ENCODE results near the gene BTNL3. TPM values are rescaled to one million over a fixed set of nuclear protein-coding genes. Genes with fewer than 3 reads are reported as not detected.

The BTNL3 gene
- total and polyA plus RNA-seq, 10 of the 15 experiments (the other 5 are each of a cell fraction or from before 2014, with no cell fraction given), result 0.39 TPM; not detected in 9

DNA sequence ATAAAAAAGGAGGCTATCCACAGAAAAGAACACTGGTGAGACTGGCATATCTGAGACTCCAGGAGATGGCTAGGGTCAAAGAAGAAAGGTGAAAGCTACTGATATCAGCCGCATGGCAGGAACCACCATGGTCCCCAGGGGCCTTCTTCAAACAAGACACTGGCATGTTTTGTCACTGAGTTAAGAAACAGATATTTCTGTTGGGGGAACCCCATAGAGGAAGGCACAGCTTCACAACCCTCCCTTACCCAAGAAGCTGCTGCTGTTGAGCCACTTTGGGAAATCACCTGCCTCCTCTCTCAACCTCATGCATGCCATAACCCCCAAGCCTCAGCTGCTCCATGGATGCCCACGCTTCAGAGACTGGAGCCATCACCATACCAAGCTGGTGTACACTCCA lies 13.3 kb upstream of the BTNL3 start (continued):
- no peak for TF ChIP-seq ZNF384 (IDR thresholded peaks at IDR 0.05; ENCODE audit: borderline replicate concordance, low read depth, low read length)

DNA sequence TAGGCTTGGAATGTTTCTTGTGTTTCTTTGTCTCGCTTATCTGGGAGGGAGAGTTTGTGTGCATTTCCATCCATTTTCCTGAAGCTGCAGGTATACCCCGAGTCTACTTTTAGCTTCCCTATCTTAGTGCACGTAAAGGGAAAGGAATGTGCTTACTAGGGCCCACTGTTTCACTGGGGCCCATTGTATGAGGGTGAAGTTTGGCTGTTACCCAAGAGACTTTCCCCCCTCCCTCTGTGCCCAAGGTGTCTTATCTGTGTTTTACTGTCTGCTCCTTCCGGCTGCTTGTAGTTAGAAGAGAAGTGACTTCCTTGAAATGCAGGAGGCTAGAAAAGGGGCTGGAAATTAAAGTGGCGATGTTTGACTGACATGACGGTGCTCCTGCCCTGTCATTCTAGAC lies 12.1 kb upstream of the BTNL3 start:
- no peaks in the 10 kb centered on the region; the same call in 1 of the 3 replicates for H3K9me3 ChIP-seq (replicated peaks; ENCODE audit: control insufficient read depth, insufficient read depth, low read length)
- RAD21 ChIA-PET (ENCODE audit: unreplicated experiment), result interaction anchor here (0.9 to 2.9 kb wide), 5 partner anchors 18 to 174 kb away, joined by 4 to 16 read pairs (median 12); no protein-coding TSS in a partner anchor
- H3K4me2 ChIP-seq (ENCODE audit: control insufficient read depth, insufficient read depth), result no peak overlapping the region
- TF ChIP-seq, protein P1, sequence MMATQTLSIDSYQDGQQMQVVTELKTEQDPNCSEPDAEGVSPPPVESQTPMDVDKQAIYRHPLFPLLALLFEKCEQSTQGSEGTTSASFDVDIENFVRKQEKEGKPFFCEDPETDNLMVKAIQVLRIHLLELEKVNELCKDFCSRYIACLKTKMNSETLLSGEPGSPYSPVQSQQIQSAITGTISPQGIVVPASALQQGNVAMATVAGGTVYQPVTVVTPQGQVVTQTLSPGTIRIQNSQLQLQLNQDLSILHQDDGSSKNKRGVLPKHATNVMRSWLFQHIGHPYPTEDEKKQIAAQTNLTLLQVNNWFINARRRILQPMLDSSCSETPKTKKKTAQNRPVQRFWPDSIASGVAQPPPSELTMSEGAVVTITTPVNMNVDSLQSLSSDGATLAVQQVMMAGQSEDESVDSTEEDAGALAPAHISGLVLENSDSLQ (IDR thresholded peaks at IDR 0.05), result peak; percentile 27; the same call in 1 of the 2 replicates
- TF ChIP-seq BHLHE40 (IDR thresholded peaks at IDR 0.05; ENCODE audit: borderline replicate concordance in 1 of 2, low read depth in 2 of 2, low read length in 1 of 2) (no peak), KDM1A (IDR thresholded peaks at IDR 0.05; ENCODE audit: borderline replicate concordance) (no peak)
- TF ChIP-seq, protein P2, sequence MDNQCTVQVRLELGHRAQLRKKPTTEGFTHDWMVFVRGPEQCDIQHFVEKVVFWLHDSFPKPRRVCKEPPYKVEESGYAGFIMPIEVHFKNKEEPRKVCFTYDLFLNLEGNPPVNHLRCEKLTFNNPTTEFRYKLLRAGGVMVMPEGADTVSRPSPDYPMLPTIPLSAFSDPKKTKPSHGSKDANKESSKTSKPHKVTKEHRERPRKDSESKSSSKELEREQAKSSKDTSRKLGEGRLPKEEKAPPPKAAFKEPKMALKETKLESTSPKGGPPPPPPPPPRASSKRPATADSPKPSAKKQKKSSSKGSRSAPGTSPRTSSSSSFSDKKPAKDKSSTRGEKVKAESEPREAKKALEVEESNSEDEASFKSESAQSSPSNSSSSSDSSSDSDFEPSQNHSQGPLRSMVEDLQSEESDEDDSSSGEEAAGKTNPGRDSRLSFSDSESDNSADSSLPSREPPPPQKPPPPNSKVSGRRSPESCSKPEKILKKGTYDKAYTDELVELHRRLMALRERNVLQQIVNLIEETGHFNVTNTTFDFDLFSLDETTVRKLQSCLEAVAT (IDR thresholded peaks at IDR 0.05), result no peak
- peak overlapping the region; percentile 20 for H2AFZ ChIP-seq (ENCODE audit: control insufficient read depth, low read depth, low read length)
- no peaks in the 10 kb centered on the region for H4K20me1 ChIP-seq (ENCODE audit: control insufficient read depth, insufficient read depth)
- POLR2A ChIA-PET, result interaction anchor here (1.3 to 1.6 kb wide), 2 partner anchors 77 to 108 kb away, joined by 4 read pairs; no protein-coding TSS in a partner anchor
- no peaks in the 10 kb centered on the region for H3K27me3 ChIP-seq (replicated peaks in 1 of 2; ENCODE audit: control insufficient read depth in 2 of 2, insufficient read depth in 2 of 2, low read length in 1 of 2)
- no peak overlapping the region for H3K4me3 ChIP-seq
- 61% methylated on average over 6 of the region's 6 CpGs for WGBS (ENCODE audit: insufficient coverage, insufficient replicate concordance, low lambda C conversion rate, missing lambda C conversion rate)
- H3K79me2 ChIP-seq (ENCODE audit: control insufficient read depth, insufficient read depth, low read length), result no peaks in the 10 kb centered on the region
- intact Hi-C loops (cut with micrococcal nuclease; ENCODE audit: unreplicated experiment) (loop anchor here (10.0 kb wide), 1 partner anchor 178 kb away; no protein-coding TSS in a partner anchor), in situ Hi-C loops (cut with MboI) (no loop called here)
- ATAC-seq, result no peak
- H3K4me1 ChIP-seq (ENCODE audit: control insufficient read depth, insufficient read depth, low read length), result peaks cover 12% of the 10 kb centered on the region
- no peak overlapping the region for H3K9ac ChIP-seq (ENCODE audit: control insufficient read depth, insufficient read depth, low read length)
- no TSS peak for BruUV-seq (replicated peaks)
- CTCF ChIA-PET, result interaction anchor here (0.5 to 2.7 kb wide), 9 partner anchors 10 to 191 kb away, joined by 3 to 14 read pairs (median 3); partner anchors contain the start of gene BTNL3
- no peak overlapping the region for H3K27ac ChIP-seq (ENCODE audit: control insufficient read depth, insufficient read depth)
- no peaks in the 10 kb centered on the region for H3K36me3 ChIP-seq (ENCODE audit: control insufficient read depth in 2 of 2, insufficient read depth in 2 of 2, low read length in 1 of 2)
- no peak for DNase-seq (ENCODE audit: low read depth, low spot score)
- FAIRE-seq, result no peak
- SMC1A ChIA-PET (ENCODE audit: uncharacterized antibody, unreplicated experiment), result interaction anchor here (0.7 to 2.4 kb wide), 13 partner anchors 14 to 175 kb away, joined by 3 to 11 read pairs (median 5); partner anchors contain the start of gene BTNL9
